Tibial nerve (tissue), 4 donors: Measurements from ENCODE around the gene ACAP1.

Experiments used
- EP300 ChIP-seq, 2 donors: sonication (generic); formaldehyde crosslinking; IDR thresholded peaks; one replicate each; pipeline ENCODE4 v1.6.1; 2017; ENCODE audit warnings: antibody characterized with exemption in 2 of 2, mild to moderate bottlenecking in 1 of 2
- POLR2A ChIP-seq, 2 donors: fragments of 450-650 bp; IDR thresholded peaks; one replicate each; pipeline ENCODE4 v1.6.1; 2017; ENCODE audit warnings: antibody characterized with exemption in 2 of 2, mild to moderate bottlenecking in 2 of 2, moderate library complexity in 2 of 2
- TF ChIP-seq, protein P1 (sequence below), 5 experiments: fragments of 200-600 bp in 3 of 5; fragments of 450-650 bp in 2 of 5; sonication (generic) in 3 of 5; IDR thresholded peaks; one replicate each; pipeline ENCODE4 v1.5.1; 2016 to 2019; ENCODE audit warnings: antibody characterized with exemption in 5 of 5, mild to moderate bottlenecking in 3 of 5, moderate library complexity in 2 of 5

DNA sequence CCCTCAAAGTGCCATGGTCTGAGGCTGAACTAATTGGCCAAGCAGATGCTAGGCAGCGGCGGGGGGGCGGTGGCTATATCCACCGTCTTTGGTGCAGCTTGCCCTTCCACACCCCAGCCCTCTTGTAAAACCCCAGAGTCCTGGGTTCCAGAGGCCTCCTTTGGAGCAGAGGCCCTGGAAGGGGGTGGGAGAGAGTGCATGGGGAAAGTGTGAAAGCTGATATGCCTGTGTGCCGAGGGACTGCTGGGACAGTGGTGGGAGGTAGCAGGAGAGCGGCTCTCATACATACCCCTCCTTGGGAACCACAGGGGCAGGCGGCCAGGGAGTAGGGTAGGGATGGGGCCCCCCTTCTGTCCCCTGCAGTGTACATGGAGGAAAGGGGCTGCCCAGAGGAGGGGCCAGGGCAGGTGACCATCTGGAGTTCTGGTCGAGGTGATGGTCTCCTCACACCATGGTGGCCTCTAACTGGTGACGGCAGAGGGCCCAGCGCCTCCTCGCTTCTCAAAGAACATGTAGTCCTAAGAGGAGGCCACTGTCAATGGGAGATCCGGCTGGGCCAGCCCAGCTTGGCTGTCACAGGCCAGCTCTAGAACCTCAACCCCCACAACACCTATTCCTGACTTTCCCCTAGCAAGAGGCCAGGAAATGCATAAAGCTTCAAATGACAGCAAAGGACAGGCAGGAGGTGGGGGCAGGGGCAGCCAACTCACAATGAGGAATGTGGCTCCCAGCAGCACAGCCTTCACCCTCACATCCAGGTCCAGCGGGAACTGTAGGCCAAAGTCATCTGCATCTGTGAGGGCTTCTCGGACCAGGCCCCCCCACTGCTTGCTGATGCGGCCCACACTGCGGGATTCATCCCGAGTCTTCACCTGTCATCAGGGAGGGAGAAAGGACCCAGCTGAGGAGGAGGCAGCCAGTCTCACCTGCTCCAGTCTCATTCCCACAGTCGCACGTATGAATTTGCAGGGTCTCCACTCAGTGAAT, 53.9 kb downstream of the ACAP1 start:
- TF ChIP-seq, protein P1, sequence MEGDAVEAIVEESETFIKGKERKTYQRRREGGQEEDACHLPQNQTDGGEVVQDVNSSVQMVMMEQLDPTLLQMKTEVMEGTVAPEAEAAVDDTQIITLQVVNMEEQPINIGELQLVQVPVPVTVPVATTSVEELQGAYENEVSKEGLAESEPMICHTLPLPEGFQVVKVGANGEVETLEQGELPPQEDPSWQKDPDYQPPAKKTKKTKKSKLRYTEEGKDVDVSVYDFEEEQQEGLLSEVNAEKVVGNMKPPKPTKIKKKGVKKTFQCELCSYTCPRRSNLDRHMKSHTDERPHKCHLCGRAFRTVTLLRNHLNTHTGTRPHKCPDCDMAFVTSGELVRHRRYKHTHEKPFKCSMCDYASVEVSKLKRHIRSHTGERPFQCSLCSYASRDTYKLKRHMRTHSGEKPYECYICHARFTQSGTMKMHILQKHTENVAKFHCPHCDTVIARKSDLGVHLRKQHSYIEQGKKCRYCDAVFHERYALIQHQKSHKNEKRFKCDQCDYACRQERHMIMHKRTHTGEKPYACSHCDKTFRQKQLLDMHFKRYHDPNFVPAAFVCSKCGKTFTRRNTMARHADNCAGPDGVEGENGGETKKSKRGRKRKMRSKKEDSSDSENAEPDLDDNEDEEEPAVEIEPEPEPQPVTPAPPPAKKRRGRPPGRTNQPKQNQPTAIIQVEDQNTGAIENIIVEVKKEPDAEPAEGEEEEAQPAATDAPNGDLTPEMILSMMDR (IDR thresholded peaks at IDR 0.05): no peak
- TF ChIP-seq EP300 (IDR thresholded peaks at IDR 0.05) (no peak), POLR2A (IDR thresholded peaks at IDR 0.05) (no peak)
